Measurements from ENCODE around the gene ZNF571. TPM values are rescaled to one million over a fixed set of nuclear protein-coding genes. Genes with fewer than 3 reads are reported as not detected.

The ZNF571 gene
- 1.2 TPM for polyA plus RNA-seq (2012; ENCODE audit: low read depth, missing spikeins)

DNA sequence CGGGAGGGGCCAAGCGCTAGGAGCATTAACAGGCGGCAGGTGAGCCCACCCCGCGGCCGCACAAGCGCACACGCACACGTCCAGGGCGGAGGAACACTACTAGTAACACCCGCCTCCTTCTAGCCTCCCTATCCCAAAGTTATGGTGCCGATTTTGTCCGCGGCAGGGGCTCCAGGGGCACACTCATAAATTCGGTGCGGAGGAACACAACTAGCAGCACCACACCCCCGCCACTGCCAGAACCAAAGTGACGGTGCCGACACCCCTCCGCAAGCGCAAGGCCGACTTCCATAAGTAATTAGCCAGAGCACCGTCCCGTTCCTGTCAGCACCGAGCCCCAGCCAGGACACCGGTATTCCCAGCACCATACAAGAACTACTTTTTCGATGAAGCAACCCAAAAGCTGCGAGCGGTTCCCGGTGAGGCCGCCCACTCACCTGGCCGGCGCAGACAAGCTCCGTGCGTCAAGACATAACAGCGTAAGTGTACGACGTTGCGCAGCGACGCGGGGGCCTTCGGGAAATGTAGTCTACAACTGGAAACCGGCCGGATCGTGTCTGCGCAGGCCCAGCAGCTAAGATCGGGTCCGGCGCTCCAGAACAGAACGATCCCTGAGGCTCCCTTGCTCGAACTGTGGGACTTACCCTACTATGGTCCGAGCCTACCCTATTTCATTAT lies at the start of gene ZNF571, which contains the start of gene ZNF540:
TSS of gene ZNF571 (minus strand) at position 489 of the 678 bp plus-strand sequence. CDS start 8,116 bp downstream, outside the sequence.
TSS of gene ZNF540 (plus strand) at position 573 of the 678 bp plus-strand sequence. CDS start 3,572 bp downstream, outside the sequence.
- peak; percentile 64 for DNase-seq (ENCODE audit: insufficient read length, low spot score)
- FAIRE-seq = peak; percentile 90
- TF ChIP-seq POLR2A (IDR thresholded peaks at IDR 0.05; ENCODE audit: low read depth, low read length) = peak; percentile 63
- TF ChIP-seq TAF1 (IDR thresholded peaks at IDR 0.05; ENCODE audit: low read depth, low read length) = no peak
- TF ChIP-seq POU2F2 (IDR thresholded peaks at IDR 0.05; ENCODE audit: low read depth, low read length) = peak; percentile 39; the same call in 1 of the 2 replicates
- TF ChIP-seq POLR2AphosphoS5 (IDR thresholded peaks at IDR 0.05; ENCODE audit: low read depth, low read length) = peak; percentile 21; the same call in 1 of the 2 replicates
- TF ChIP-seq PAX5 (IDR thresholded peaks at IDR 0.05; ENCODE audit: insufficient read depth, low read length, severe bottlenecking) = no peak

DNA sequence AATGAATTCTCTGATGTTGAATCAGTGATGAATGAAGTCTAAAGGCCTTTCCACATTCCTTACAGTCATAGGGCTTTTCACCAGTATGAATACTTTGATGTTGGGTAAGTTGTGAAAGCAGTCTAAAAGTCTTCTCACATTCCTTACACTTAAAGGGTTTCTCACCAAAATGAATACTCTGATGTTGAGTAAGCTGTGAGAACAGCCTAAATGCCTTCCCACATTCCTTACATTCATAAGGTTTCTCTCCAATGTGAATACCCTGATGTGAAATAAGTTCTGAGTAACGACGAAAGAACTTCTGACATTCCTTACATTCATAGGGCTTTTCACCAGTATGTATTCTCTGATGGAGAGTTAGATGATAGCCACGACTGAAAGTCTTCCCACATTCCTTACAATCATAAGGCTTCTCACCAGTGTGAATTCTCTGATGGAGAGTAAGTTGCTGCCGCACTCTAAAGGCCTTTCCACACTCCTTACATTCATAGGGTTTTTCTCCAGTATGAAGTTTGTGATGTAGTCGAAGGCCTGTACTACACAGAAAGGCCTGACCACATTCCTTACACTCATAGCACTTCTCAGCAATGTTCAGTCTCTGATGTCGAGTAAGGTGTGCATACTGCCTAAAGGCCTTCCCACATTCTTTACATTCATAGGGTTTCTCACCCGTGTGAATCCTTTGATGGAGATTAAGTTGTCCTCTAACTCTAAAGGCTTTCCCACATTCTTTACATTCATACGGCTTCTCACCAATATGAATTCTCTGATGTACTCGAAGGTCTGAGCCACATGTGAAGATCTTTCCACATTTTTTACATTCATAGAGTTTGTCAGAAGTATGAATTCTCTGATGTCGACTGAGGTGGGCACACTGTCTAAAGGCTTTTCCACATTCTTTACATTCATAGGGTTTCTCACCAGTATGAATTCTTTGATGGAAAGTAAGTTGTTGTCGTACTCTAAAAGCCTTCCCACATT lies 40.8 kb upstream of the ZNF571 start:
- TF ChIP-seq POLR2AphosphoS5 (IDR thresholded peaks at IDR 0.05; ENCODE audit: low read depth, low read length) (no peak), PAX5 (IDR thresholded peaks at IDR 0.05; ENCODE audit: insufficient read depth, low read length, severe bottlenecking) (no peak), SPI1 (IDR thresholded peaks at IDR 0.05; ENCODE audit: low read depth, low read length) (no peak), POLR2A (IDR thresholded peaks at IDR 0.05; ENCODE audit: low read depth, low read length) (no peak), POU2F2 (IDR thresholded peaks at IDR 0.05; ENCODE audit: low read depth, low read length) (no peak), TAF1 (IDR thresholded peaks at IDR 0.05; ENCODE audit: low read depth, low read length) (no peak)
- FAIRE-seq (no peak), DNase-seq (ENCODE audit: insufficient read length, low spot score) (no peak)

DNA sequence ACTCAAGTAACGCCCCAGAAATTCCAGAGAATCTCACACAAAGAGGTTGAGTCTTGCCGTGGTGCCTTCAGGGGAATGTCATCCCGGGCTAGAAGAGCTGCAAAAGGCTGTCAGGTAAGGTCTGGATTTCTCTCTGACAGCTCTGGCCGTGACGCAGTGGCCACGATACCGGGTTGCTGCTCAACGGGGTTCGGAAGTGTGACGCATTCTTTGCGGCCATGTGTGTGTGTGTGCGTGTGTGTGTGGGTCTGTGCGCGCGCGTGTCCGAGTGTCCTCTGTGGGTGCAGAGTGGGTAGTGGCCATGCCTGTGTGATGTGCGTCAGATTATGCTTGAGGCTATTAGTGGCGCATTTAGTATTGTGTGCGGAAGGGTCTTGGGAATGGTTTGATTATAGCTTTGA lies 390 bp upstream of the ZNF571 start:
- FAIRE-seq (no peak), DNase-seq (ENCODE audit: insufficient read length, low spot score) (peak; percentile 22)
- no peak for TF ChIP-seq POLR2AphosphoS5 (IDR thresholded peaks at IDR 0.05; ENCODE audit: low read depth, low read length)
- no peak for TF ChIP-seq POU2F2 (IDR thresholded peaks at IDR 0.05; ENCODE audit: low read depth, low read length)
- TF ChIP-seq TAF1 (IDR thresholded peaks at IDR 0.05; ENCODE audit: low read depth, low read length) = no peak
- TF ChIP-seq POLR2A (IDR thresholded peaks at IDR 0.05; ENCODE audit: low read depth, low read length) = no peak
- TF ChIP-seq PAX5 (IDR thresholded peaks at IDR 0.05; ENCODE audit: insufficient read depth, low read length, severe bottlenecking) = no peak
- no peak for TF ChIP-seq SPI1 (IDR thresholded peaks at IDR 0.05; ENCODE audit: low read depth, low read length)

DNA sequence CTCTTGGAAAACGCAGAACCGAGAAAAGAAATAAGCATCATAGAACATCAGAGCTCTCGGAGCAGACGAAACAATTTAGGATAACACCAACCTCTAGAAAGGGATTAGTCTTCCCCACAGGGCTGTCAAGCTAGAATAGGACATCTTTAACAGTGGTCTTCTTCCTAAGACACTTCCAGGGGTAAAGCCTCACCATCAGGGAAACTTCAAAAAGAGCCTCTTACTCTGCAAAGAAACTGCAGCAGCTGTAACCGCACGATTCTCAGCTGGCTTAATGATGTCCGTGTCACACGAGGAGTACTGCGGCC lies 642 bp downstream of the ZNF571 start:
- no peak for DNase-seq (ENCODE audit: insufficient read length, low spot score)
- no peak for TF ChIP-seq POU2F2 (IDR thresholded peaks at IDR 0.05; ENCODE audit: low read depth, low read length)
- TF ChIP-seq POLR2AphosphoS5 (IDR thresholded peaks at IDR 0.05; ENCODE audit: low read depth, low read length) = no peak
- no peak for TF ChIP-seq SPI1 (IDR thresholded peaks at IDR 0.05; ENCODE audit: low read depth, low read length)
- no peak for TF ChIP-seq PAX5 (IDR thresholded peaks at IDR 0.05; ENCODE audit: insufficient read depth, low read length, severe bottlenecking)
- no peak for TF ChIP-seq TAF1 (IDR thresholded peaks at IDR 0.05; ENCODE audit: low read depth, low read length)
- TF ChIP-seq POLR2A (IDR thresholded peaks at IDR 0.05; ENCODE audit: low read depth, low read length) = no peak

DNA sequence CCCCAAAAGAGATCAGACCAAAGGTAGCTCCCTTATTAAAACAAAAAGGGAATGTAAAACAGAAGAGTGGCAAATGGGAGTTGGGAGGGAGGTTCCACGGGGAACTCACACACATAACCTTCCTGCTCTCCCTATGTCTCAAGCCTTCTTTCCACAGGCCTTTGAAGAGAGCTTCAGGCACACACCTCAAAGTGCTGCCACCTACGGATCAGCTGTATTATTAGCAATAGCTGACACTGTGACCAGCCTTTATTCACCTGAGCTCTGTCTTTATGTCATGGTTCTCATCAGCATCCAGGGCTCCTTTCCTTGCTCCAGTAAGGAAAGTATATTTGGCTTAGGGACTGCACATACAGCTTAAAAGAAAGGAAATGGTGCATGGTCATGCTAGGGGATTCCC lies 11.3 kb downstream of the ZNF571 start:
- TF ChIP-seq POLR2AphosphoS5 (IDR thresholded peaks at IDR 0.05; ENCODE audit: low read depth, low read length) (no peak), POU2F2 (IDR thresholded peaks at IDR 0.05; ENCODE audit: low read depth, low read length) (no peak), PAX5 (IDR thresholded peaks at IDR 0.05; ENCODE audit: insufficient read depth, low read length, severe bottlenecking) (no peak), TAF1 (IDR thresholded peaks at IDR 0.05; ENCODE audit: low read depth, low read length) (no peak), POLR2A (IDR thresholded peaks at IDR 0.05; ENCODE audit: low read depth, low read length) (no peak), SPI1 (IDR thresholded peaks at IDR 0.05; ENCODE audit: low read depth, low read length) (no peak)
- DNase-seq (ENCODE audit: insufficient read length, low spot score) (no peak), FAIRE-seq (no peak)

More for the DNA sequence above, 642 bp downstream of the ZNF571 start:
- FAIRE-seq = no peak

DNA sequence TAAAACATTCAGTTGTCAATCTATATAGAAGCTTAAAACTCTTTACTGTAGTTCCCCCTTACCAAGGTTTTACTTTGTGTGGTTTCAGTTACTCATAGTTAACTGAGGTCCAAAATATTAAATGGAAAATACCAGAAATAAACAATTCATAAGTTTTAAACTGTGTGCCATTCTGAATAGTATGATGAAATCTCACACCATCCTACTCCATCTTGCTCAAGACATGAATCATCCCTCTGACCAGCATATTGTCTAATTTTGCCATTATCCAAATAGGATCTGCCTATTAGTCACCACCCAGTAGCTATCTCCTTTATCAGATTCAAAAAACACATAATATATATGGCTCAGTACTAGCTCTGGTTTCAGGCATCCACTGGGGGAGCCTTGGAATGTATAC lies 22.4 kb downstream of the ZNF571 start:
- no peak for FAIRE-seq
- no peak for TF ChIP-seq TAF1 (IDR thresholded peaks at IDR 0.05; ENCODE audit: low read depth, low read length)
- no peak for TF ChIP-seq POLR2A (IDR thresholded peaks at IDR 0.05; ENCODE audit: low read depth, low read length)
- no peak for TF ChIP-seq POLR2AphosphoS5 (IDR thresholded peaks at IDR 0.05; ENCODE audit: low read depth, low read length)
- TF ChIP-seq SPI1 (IDR thresholded peaks at IDR 0.05; ENCODE audit: low read depth, low read length) = no peak
- TF ChIP-seq PAX5 (IDR thresholded peaks at IDR 0.05; ENCODE audit: insufficient read depth, low read length, severe bottlenecking) = no peak
- TF ChIP-seq POU2F2 (IDR thresholded peaks at IDR 0.05; ENCODE audit: low read depth, low read length) = no peak
- no peak for DNase-seq (ENCODE audit: insufficient read length, low spot score)

DNA sequence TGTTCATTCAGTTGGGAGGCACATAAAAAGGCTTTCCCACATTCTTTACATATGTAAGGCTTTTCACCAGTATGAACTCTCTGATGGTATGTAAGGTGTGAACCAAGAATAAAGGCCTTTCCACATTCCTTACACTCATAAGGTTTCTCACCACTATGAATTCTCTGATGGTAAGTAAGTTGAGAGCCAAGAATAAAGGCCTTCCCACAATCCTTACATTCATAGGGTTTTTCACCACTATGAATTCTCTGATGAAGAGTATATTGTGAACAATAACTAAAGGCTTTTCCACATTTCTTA lies 29.3 kb downstream of the ZNF571 start:
- DNase-seq (ENCODE audit: insufficient read length, low spot score) = no peak
- no peak for FAIRE-seq
- TF ChIP-seq POLR2A (IDR thresholded peaks at IDR 0.05; ENCODE audit: low read depth, low read length) = no peak

DNA sequence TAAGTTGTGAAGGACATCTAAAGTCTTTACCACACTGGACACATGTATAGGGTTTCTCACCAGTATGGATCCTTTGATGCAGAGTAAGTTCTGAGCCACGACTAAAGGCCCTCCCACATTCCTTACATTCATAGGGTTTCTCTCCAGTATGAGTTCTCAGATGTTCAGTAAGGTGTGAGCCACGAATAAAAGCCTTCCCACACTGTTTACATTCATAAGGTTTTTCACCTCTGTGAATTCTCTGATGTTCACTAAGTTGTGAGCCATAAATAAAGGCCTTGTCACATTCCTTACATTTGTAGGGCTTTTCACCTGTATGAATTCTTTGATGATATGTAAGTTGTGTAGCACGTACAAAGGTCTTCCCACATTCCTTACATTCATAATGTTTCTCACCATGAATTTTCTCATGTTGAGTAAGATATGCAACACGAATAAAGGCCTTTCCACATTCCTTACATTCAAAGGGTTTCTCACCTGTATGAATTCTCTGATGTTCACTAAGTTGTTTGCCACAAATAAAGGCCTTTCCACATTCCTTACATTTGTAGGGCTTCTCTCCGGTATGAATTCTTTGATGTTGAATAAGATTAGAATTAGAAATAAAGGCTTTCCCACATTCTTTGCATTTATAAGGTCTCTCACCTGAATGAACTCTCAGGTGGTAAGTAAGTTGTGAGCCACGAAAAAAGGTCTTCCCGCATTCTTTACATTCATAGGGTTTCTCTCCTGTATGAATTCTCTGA lies 29.8 kb downstream of the ZNF571 start:
- FAIRE-seq = no peak
- no peak for TF ChIP-seq SPI1 (IDR thresholded peaks at IDR 0.05; ENCODE audit: low read depth, low read length)
- no peak for TF ChIP-seq POU2F2 (IDR thresholded peaks at IDR 0.05; ENCODE audit: low read depth, low read length)
- no peak for TF ChIP-seq POLR2A (IDR thresholded peaks at IDR 0.05; ENCODE audit: low read depth, low read length)
- TF ChIP-seq TAF1 (IDR thresholded peaks at IDR 0.05; ENCODE audit: low read depth, low read length) = no peak
- TF ChIP-seq PAX5 (IDR thresholded peaks at IDR 0.05; ENCODE audit: insufficient read depth, low read length, severe bottlenecking) = no peak
- no peak for TF ChIP-seq POLR2AphosphoS5 (IDR thresholded peaks at IDR 0.05; ENCODE audit: low read depth, low read length)
- DNase-seq (ENCODE audit: insufficient read length, low spot score) = no peak

DNA sequence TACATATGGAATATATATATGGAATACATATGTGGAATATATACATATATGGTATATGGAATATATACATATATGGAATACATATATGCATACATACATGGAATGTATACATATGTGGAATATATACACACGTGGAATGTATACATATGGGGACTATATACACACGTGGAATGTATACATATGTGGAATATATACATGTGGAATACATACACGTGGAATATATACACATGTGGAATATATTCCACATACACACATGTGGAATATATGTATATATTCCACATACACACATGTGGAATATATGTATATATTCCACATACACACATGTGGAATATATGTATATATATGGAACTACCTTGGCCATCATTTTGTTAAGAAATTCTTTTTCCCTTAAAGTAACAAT lies 31.1 kb downstream of the ZNF571 start:
- FAIRE-seq (no peak), DNase-seq (ENCODE audit: insufficient read length, low spot score) (no peak)
- TF ChIP-seq POLR2A (IDR thresholded peaks at IDR 0.05; ENCODE audit: low read depth, low read length) = no peak
- TF ChIP-seq SPI1 (IDR thresholded peaks at IDR 0.05; ENCODE audit: low read depth, low read length) = no peak
- TF ChIP-seq TAF1 (IDR thresholded peaks at IDR 0.05; ENCODE audit: low read depth, low read length) = no peak
- TF ChIP-seq PAX5 (IDR thresholded peaks at IDR 0.05; ENCODE audit: insufficient read depth, low read length, severe bottlenecking) = no peak
- no peak for TF ChIP-seq POU2F2 (IDR thresholded peaks at IDR 0.05; ENCODE audit: low read depth, low read length)
- no peak for TF ChIP-seq POLR2AphosphoS5 (IDR thresholded peaks at IDR 0.05; ENCODE audit: low read depth, low read length)
